Stimulated activated CD4-positive, alpha-beta T cell treated with anti-CD3 and anti-CD28 coated beads, Interleukin-15, amount 100 ng/mL, for 1 hour (primary cell): ENCODE results near the gene YOD1.

ENCODE experiments used
- DNase-seq, 2 donors: peaks; one replicate each; pipeline ENCODE4 v3.0.0-alpha.2; 2020; ENCODE audit warnings: low read depth in 1 of 2, low spot score in 1 of 2

The YOD1 gene

DNA sequence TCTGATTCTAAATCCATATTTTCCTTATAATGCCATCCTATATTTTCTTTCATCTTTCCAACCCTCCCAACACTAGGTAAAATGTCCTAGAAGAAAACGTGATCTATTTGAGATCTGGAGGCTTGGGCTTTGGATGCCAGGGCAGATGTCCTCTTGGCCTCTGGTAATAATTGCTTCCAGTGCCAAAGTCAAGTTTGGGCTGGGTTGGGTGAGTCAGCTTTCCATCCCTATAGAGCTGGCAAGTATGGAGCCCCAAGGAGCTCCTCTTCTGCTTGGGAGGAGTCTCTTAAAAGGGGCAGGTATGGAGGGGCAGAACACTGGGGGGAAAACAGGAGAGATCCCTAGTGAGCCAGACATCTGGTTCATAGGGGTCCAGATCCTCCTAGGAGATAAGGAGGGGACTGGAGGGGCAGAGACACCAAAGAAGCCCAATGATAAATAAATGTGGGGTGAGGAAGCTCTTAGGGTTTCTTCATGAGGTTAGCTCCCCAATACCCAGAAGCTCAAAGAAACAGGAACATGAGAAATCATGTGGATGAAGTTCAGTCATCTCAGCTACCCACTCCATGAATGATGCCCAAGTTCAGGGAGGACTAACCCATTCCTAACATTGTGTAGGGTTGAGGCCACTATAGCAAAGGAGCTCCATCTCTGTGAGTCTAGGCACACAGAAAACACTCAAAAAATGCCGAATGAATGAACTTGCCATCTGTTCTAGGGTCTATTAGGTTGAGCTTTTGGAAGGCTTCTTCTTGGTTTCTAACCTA lies 21.9 kb downstream of the YOD1 start:
- no peak for DNase-seq

DNA sequence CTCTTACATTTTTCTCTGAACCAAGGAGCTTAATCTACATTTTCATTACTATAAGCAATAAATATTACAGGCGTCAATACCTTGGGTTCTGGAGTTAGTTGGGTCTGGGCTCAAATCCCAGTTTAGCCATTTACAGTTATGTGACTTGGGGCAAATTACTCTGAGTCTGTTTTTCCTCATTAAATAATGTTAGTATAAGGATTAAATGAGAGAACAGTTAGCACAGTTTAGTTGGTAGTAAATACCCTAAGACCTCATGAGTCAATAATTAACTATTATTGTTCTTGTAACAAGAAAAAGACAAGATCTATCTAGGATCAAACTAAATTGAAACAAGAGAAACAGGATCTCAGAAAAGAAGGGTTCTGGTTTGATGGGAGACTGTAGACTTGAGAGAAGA lies 23.1 kb downstream of the YOD1 start:
- no peak for DNase-seq

- DNase-seq = no peak
These were observed 23.7 kb downstream of the YOD1 start for GRCh38 chr1:207027206-207027777.

DNA sequence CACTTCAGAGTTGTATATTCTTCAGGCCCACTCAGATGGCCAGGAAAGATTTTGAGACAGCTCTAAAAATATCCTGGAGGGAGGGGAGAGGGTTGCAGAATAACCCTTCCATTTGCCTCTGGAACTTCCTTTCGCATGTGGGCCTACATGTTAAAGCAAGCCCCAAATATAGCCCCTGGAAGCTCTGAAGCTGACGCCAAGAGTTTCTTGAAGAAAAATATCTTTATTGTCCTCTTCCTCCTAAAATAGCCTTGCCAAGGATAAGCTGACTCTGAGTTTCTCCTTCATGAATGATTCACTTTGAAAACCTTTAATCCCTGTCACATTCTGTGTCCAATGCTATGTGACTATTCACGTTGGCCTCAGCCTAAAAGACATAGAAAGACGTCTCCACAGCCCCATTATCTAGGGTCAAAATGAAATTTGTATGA lies 24.9 kb downstream of the YOD1 start:
- DNase-seq = no peak

DNA sequence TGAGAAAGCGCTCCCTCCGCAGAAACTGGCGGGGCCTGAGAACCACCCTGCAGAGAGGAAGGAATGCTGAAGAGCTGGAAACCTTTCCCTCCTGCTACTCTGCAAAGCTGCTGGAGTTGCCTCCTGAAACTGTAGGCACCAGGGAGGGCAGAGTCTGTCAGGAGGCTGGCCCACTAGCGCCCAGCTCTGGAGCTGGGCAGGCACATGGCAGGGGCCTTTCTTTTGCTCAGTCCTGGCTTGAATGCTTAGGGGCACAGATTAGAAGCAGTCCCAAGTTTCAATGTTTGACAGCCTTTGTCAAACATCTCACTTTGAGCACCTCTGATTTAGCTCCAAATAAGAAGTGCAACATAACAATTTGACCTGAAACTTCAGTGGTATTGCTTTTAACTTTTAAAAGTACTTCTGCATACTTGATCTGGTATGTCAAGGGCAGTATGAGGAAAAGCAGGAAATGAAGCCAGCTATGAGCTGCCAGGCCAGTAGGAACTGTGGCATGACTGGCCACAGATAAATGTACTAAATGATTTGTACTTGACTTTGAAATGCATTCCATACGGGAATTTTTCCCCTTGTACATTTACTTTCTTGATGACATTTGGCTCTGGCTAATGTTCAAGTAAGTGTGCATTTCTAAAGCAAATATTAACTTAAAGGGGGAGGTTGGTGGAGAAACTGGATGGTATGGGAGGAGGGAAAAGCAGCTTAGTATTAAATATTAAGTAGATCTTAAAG lies 25.7 kb downstream of the YOD1 start:
- DNase-seq = no peak

- DNase-seq = no peak
These were observed 26.5 kb downstream of the YOD1 start for GRCh38 chr1:207024202-207025145.

GRCh38 chr1:207022996-207023679 lies 27.9 kb downstream of the YOD1 start:
- no peak for DNase-seq

GRCh38 chr1:207021876-207022596 lies 29.0 kb downstream of the YOD1 start:
- no peak for DNase-seq

DNA sequence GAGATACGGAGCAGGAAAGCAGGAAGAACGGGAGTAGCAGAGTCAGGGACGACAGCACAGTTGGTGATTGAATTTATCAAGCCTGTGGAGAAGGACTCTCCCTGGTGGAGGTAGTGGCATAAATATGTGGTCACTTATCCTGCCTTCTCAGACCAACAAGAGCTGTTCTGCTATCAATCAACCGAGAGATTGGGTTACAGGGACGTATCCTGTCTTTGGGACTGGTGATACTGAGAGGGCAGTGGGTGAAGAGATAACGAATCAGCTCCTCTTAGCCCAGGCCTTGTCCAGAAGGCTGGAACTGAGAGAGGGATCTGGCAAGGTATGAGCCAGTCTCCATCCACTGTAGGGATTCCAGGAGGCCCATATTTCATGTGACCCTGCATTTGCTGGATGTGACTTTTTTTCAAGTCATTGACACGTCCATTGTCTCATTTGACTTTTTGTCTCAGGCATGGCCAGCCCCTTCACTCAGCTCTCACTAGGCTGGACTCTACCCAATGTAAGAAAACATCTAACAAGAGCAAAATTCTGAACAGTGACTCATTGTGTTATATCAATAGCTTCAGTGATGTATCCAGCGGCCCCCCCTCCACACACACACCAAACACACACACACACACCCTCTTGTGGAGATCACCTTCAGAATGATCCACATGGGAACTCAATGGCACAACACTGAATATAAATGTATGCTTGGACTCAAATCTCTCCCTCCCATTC lies 29.7 kb downstream of the YOD1 start:
- DNase-seq = no peak

GRCh38 chr1:207020709-207021107 lies 30.3 kb downstream of the YOD1 start:
- DNase-seq = no peak

GRCh38 chr1:207020065-207020708 lies 30.8 kb downstream of the YOD1 start:
- no peak for DNase-seq

GRCh38 chr1:207019661-207020060 lies 31.3 kb downstream of the YOD1 start:
- DNase-seq = no peak

GRCh38 chr1:207019161-207019560 lies 31.8 kb downstream of the YOD1 start:
- no peak for DNase-seq

GRCh38 chr1:207018707-207019106 lies 32.3 kb downstream of the YOD1 start:
- DNase-seq = no peak

- DNase-seq = no peak
These were observed 33.1 kb downstream of the YOD1 start for GRCh38 chr1:207017615-207018559.

DNA sequence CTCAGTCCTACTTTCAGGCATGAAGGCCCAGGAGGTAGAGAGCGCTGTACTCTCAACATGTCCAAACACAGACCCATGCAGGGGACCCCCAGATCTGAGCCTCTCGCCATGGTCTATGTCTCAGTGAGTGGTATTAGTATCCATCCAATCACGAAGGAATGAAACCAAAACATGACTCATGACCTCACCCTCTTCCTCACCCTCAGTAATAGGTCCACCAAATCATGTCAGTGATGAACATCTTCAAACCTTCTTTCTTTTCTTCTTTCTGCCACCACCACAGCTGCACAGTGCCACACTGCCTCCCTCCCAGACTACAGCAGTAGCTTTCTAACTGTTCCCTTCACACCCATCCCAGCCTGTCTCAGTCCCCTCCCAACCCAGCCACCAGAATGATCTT lies 35.2 kb downstream of the YOD1 start:
- DNase-seq = no peak

DNA sequence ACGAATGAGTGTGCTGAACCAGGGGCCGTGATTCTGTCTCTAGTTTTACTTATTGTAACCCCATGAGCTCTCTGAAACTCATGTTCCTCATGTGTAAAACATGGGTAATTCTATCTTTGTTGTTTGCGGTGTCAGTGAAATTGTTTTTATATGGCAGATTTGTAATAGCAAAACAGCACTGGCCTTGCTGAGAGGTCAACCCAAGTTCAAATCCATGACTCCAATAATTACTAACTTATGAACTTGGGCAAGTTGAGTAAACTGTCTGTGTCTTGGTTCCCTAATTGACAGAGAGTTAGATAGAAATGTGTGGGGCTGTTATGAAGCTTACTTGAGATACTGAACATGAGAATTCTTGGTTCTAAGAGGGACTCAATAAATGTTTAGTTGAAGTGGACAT lies 36.3 kb downstream of the YOD1 start:
- DNase-seq = no peak
